Stimulated activated naive CD8-positive, alpha-beta T cell treated with anti-CD3 and anti-CD28 coated beads, Interleukin-15, Interleukin-2, amounts not matched to agents 100 U/mL and 50 U/mL, for 24 hours (primary cell): Measurements from ENCODE around the gene BLMH.

Experiments used
- ATAC-seq: fragments of 150-1000 bp; cut with Tn5 transposase; one replicate; pipeline ENCODE4 v1.10.0; 2021
- DNase-seq: peaks from one replicate; pipeline ENCODE4 v3.0.0; 2021

The BLMH gene

GRCh38 chr17:30199600-30199999 is 92.1 kb downstream of the BLMH start:
- ATAC-seq (no peak), DNase-seq (no peak)
